NK-92 treated with Interleukin-12 subunit alpha and Interleukin-12 subunit beta, amount 100 ng/mL, for 24 hours (cell line): ENCODE measurements around the gene GNB1.

ENCODE experiments used
- DNase-seq: peaks from one replicate; lab custom pipeline; 2025; lab: John Stamatoyannopoulos, UW

GNB1 gene

DNA sequence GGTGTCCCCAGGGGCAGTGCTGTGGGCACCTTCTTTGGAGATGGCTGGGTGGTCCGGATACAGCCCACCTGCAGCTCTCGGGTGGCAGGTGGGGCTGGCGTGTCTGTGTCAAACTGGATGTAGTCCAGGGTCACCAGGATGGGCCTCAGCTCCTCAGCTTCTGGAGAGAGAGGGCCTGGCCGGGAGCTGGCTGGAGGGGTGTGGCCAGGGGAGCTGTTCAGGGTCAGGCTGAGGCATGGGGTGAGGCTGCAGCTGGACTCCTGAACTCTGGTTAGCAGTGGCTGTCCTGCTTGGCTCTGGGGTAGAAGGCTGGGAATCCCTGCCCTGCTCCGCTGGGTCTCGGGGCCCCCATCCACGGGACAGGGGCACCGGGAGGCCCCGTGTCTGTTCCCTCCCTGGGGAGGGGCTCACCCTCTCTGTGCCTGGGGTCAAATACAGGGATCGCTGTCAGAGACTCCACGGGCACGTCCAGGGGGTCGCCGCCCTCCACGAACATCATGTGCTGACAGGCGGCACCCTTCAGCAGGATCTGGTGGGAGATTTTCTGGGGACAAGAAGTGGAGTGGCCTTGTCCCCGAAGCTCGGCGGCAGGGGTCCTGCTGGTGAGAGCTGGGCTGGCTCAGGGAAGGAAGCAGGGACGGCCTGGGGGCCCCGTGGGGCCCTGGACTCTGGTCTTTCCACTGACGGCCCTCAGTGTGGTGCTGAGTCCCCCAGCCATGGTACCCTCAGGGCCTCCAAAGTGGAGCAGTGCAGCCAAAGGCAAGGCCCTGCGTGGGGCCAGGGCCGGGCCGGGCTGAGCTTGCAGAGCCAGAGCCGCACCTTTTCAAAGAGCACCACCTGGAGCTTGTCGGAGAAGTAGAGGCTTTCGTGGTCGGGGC is 32.3 kb upstream of the GNB1 start:
- DNase-seq: no peak

DNA sequence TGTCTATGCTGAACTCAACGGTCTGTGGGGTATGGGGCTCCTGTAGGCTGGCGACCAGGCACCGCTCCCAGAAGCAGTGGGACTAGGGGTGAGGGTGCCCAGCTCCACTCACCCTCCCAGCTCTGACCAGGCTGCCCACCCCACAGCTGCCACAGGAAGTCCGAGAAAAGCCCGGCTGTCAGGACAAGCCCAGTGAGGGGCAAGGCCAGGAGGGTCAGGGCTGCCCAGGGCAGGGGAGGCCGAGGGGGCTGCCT is 31.7 kb upstream of the GNB1 start:
- DNase-seq: no peak

GRCh38 chr1:1921901-1922701 is 31.2 kb upstream of the GNB1 start:
- no peak for DNase-seq

DNA sequence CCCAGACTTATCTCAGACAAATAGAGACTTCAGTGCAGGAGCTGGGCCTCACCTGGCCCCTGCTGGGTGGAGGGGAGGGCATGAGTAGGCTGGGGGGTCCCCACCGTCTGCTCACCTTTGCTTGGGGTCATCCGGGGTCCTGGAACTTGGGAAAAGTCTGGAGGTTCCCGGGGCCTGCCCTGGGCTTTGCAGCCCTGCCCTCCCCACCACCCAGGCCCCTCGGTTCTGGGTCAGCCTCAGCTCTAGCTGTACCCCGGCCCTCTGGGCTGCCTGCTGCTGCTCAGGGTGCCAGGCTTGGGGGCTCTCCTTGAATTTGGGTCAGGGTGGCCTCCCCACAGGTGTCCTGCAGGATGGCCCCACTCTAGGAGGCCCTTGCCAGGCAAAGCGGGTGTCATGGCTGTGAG is 30.6 kb upstream of the GNB1 start:
- no peak for DNase-seq

GRCh38 chr1:1920608-1921458 is 29.9 kb upstream of the GNB1 start:
- DNase-seq: no peak

DNA sequence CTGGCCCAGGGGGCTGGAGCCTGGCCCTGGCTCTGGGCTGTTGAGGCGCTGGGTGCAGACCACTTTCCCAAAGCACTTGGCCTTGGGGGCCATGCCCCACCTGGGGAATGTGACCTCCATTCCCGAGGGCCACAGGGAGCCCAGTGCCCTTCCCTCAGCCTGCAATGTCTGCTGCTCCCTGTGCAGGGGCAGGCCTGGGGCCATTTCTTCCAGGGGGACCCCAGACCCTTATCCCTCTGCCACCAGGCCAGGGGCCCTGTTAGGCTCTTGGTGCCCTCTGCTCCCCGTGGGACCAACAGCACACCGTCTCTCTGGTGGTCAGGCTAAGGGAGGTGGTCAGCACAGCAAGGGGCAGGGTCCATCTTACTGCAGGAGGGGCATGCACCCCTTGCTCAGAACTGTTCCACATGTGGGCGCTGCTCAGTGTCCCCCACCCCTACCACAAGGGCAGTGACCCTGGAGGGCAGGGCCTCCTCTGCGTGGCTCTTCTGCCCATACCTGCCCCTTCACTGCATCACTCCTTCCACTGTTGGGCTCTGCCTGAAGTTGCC is 29.2 kb upstream of the GNB1 start:
- DNase-seq: no peak

DNA sequence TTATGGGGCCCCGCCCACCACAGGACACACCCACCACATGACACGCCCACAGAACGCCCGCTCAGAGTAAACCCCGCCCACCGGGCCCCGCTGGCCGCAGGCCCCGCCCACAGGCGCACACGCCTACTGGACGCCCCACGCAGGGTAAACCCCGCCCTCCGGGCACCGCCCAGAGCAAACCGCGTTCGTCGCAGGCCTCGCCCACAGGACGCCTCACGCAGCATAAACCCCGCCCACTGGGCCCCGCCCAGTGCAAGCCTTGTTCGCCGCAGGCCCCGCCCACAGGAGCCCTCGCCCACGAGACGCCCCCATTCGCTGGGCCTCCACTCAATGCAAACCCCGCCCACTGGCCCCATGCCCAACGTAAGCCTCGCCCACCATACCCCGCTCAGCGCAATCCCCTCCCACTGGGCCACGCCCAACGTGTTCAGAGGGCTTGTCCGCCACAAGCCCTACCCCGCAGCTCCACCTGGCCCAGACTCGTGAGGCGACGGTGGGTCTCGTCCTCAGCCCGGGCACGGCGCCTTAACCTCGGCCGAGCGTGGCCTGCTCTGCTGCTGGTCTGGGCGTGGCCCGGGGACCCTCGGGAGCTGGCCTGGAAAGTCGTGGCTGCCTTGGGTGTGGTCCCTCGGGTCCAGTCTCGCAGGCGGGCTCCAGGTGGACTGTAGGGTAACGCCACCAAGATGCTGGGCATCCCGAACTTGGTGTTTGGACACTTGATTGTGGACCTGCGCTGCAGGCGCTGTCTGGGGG is 28.6 kb upstream of the GNB1 start:
- no peak for DNase-seq

DNA sequence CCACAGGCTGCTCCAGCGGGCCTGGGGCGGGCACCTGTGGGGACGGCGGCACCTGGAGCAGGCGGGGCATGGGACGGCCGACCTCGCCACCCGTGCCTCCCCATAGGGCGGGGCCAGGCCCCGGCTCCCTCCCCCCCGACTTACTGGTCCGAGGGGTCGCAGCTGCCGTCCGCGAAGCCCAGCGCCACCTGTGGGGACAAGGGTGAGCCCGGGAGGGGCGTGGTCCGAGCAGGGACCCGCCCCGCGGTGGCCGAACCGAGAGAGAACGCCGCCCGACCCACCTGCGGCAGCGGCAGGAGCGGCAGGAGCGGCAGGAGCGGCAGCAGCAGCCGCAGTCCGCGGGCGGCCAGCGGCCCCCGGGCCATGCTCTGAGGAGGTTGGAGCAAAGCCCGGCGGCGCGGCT is 28.0 kb upstream of the GNB1 start, which contains the start of gene TMEM52:
Gene TMEM52, minus strand, starts transcription at position 379 of the 403 bp plus-strand sequence. Its CDS starts 14 bp downstream, at position 365.
- no peak for DNase-seq

DNA sequence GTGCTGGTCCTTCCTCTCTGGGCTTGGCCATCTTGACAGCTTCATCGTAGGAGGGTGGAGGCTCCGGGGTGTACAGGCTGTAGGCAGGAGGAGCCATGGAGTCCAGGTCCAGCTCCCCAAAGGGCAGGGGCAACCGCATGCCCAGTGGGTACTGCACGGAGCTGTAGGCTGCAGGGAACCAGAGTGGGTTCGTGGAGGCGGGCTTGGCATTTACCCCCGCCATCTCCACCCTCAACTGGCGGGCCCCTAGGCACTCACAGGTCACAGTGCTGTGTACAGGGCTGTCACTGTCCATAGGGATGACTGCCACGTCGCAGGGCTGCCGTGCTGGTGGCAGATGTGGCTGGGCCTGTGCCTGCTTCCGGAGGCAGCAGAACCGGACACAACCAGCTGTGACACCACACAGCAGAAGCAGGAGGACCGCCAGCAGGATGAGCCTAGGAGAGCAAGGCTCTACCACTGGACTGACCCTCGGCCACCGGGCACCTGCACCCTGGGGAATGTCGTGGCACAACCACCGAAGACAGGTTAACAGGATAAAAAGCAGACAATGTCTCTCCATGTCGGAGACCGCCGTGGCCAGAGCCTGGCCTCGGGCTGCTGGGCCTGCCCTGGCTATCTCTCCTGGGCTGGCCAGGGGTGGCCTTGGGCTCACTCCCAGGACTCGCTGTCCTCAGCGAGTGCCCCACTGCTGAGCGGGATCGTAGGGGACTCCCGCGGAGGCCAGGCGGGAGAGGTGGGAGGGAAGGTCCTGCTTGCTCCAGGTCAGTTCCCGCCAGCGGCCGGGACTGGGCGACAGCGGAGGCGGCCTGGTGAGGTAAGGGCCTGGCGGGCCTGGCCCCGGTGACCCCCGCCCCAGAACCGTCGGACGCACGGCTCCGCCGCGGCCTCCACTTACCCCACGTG is 27.4 kb upstream of the GNB1 start:
- no peak for DNase-seq

DNA sequence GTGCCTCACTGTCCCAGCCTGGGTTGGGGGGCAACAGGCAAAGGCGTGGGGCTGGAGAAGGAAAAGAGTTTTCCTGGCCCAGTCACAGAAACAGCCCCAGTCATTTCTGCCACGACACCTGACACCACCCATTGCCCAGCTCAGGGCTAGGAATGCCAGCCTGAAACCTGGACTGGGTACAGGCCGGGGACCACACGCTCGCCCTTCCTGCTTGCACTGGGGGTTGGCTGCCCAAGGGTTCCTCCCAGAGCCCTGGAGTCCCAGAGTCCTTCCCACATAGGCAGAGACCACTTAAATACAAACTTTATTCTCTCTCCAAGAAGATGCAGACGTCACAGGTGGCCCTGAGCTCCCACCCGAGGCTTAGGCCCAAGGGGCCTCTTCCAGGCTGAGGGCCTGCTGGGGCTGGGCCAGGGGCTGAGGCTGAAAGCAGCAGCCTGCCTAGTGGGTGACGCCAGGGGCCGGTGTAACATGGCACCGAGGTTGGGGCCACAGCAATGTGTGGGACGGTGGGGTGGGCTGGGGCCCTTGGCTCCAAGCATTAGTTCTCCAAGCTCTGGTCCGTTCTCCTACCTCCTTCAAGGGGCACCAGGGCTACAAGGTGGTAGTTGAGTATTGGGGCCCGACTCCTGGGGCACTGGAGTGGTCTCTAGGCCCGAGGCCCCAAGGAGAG is 26.6 kb upstream of the GNB1 start:
- no peak for DNase-seq

- no peak for DNase-seq
Observed at GRCh38 chr1:1916851-1917251, 26.0 kb upstream of the GNB1 start.

GRCh38 chr1:1915911-1916840 is 25.3 kb upstream of the GNB1 start:
- no peak for DNase-seq

GRCh38 chr1:1914971-1915692 is 24.2 kb upstream of the GNB1 start, which contains the start of gene CALML6:
TSS of gene CALML6 (plus strand) at chr1:1915260. CDS start at chr1:1915281, 21 bp downstream.
- DNase-seq: no peak

DNA sequence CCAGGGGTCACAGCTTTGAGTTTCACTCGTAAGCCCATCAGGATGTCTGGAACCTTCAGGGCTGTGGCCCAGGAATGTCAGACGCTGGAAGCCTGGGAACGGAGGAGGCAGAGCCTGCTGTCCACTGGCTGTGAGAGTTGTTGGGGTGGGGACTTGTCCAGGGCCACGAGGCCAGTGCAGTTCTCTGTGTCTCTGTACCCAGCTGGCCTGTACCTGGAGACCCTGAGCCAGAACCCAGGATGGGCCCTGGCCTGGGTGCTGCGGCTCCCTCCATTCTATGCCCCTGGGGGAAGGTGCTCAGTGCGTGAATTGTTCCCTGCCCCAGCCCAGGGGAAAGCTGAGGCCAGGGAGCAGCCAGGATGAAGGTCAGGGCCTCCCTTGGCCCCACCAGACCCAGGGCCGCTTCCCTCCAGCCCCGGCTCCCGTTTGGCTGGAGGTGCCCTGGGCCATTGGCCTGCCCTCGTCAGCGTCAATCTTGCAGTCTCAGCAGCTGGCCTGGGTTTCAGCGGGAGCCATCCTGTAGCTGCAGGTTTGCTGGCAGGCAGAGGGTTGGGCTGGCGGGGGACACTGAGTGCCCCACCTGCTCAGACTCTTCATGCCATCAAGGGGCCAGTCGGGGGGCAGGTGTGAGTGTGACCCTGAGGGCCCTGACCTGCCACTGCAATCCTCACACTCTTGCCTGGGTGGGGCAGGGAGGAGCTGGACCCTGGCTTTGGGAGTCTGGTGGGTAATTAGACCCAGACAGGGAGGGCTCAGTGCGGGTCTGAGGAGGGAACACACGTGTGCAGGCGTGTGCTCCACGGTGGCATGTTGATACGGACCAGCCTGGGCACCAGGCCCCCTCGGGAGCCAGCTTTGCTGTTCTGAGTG is 23.4 kb upstream of the GNB1 start:
- no peak for DNase-seq

DNA sequence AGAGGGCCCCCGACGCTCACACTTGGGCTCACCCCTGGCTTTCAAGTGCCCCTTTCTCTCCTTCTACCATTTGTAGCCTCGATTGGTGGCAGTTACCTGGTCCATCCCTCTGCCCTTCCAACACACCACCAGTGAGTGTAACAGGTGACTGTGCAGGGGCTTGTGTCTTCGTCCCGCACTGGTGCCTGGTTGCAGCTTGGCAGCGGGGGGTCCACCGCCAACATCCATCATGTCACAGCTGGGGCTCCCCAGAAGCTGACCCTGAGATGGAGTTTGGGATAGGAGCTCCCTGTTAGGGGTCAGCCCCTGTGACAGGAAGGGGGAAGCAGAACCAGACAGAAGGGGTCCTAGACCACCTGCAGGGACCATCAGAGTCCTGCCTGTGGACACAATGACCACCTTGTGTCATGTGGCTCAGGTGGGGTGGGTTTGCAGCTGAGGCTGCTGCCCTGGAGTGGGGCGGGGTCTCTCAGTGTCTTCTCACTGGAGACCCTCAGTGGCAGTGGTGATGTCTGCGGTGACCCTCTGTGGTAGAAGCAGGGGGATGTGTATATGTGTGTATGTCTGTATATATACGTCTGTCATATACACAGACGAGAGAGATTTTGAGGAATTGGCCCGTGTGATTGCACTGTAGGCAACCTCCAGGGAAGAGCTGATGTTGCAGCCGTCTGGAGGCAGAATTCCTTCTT is 20.6 kb upstream of the GNB1 start:
- no peak for DNase-seq

GRCh38 chr1:1910651-1911331 is 19.9 kb upstream of the GNB1 start:
- DNase-seq: no peak
